Smooth muscle cell (in vitro differentiated cells): Measurements from ENCODE around the gene UBLCP1. TPM values are rescaled to one million over a fixed set of nuclear protein-coding genes. Genes with fewer than 3 reads are reported as not detected.

Experiments used
- DNase-seq: peaks from one replicate; lab custom pipeline; 2025; ENCODE audit not compliant: unreplicated experiment; lab: John Stamatoyannopoulos, UW
- H2AFZ ChIP-seq: fragments of 200-600 bp; sonication (generic); 2 replicates; pipeline ENCODE4 v1.6.0; 2016; ENCODE audit warnings: antibody characterized with exemption, low read depth, mild to moderate bottlenecking
- H3F3A ChIP-seq: fragments of 200-600 bp; sonication (generic); 2 replicates; pipeline ENCODE4 v1.6.0; 2017; ENCODE audit warnings: antibody characterized with exemption, low read depth
- H3K27ac ChIP-seq: fragments of 200-600 bp; sonication (generic); 2 replicates; pipeline ENCODE4 v1.5.1; 2016; ENCODE audit warnings: low read depth, mild to moderate bottlenecking
- H3K27me3 ChIP-seq: fragments of 200-600 bp; sonication (generic); 2 replicates; pipeline ENCODE4 v1.6.1; 2016; ENCODE audit warnings: low read depth, mild to moderate bottlenecking
- H3K36me3 ChIP-seq: fragments of 200-600 bp; sonication (generic); 2 replicates; pipeline ENCODE4 v1.5.1; 2016; ENCODE audit warnings: low read depth
- H3K4me1 ChIP-seq: fragments of 200-600 bp; sonication (generic); 2 replicates; pipeline ENCODE4 v1.5.1; 2016; ENCODE audit warnings: low read depth
- H3K4me2 ChIP-seq: fragments of 200-600 bp; sonication (generic); 2 replicates; pipeline ENCODE4 v1.6.0; 2016; ENCODE audit warnings: mild to moderate bottlenecking
- H3K4me3 ChIP-seq: fragments of 200-600 bp; sonication (generic); 2 replicates; pipeline ENCODE4 v1.5.1; 2016; ENCODE audit warnings: mild to moderate bottlenecking
- H3K79me2 ChIP-seq: fragments of 200-600 bp; sonication (generic); 2 replicates; pipeline ENCODE4 v1.6.0; 2016; ENCODE audit warnings: low read depth, mild to moderate bottlenecking
- H3K9ac ChIP-seq: fragments of 200-600 bp; sonication (generic); 2 replicates; pipeline ENCODE4 v1.6.0; 2016; ENCODE audit warnings: low read depth
- H3K9me3 ChIP-seq: fragments of 200-600 bp; sonication (generic); replicated peaks from 2 replicates; pipeline ENCODE4 v1.5.1; 2016; ENCODE audit warnings: low read depth
- H4K20me1 ChIP-seq: fragments of 200-600 bp; sonication (generic); 2 replicates; pipeline ENCODE4 v1.6.0; 2016; ENCODE audit warnings: low read depth
- CTCF ChIP-seq: fragments of 200-600 bp; sonication (generic); IDR thresholded peaks from 2 replicates; pipeline ENCODE4 v1.5.1; 2017; ENCODE audit warnings: borderline replicate concordance, mild to moderate bottlenecking, antibody characterized with exemption; ENCODE audit not compliant: insufficient read depth, poor library complexity, severe bottlenecking
- WGBS: methylation state at CpG from one replicate; pipeline ENCODE4 v1.1.7; 2016; ENCODE audit warnings: low lambda C conversion rate; 5-methylcytosine and 5-hydroxymethylcytosine counted together
- polyA plus RNA-seq: library from polyadenylated mRNA; unstranded; fragments of >200 nt; fragmentation: Nextera tagmentation; extraction: Ambion mirVana; gene quantifications from 2 replicates; pipeline ENCODE4 v1.2.1, GENCODE V29; 2016
- small RNA-seq: library from RNA; depleted of rRNA; stranded (forward); fragments of <200 nt; gene quantifications from one replicate; pipeline ENCODE3, GENCODE V24; 2014
- total RNA-seq: library from RNA; depleted of rRNA; stranded (reverse); fragments of >200 nt; gene quantifications from 2 replicates; pipeline ENCODE4 v1.2.3, GENCODE V29; 2014

The UBLCP1 gene
- total and polyA plus RNA-seq, 2 experiments from 2014 or later, result 32.9 to 44.1 TPM

- H3K4me1 ChIP-seq, result peaks cover 4% of the 10 kb centered on the region
- peaks cover 8% of the 10 kb centered on the region for H3F3A ChIP-seq
- H4K20me1 ChIP-seq, result no peaks in the 10 kb centered on the region
- H3K27ac ChIP-seq, result no peak overlapping the region
- H2AFZ ChIP-seq, result no peak overlapping the region
- no peak overlapping the region for H3K4me2 ChIP-seq
- H3K27me3 ChIP-seq, result peaks cover 1% of the 10 kb centered on the region
- WGBS, result 84% methylated on average over 1 of the region's 1 CpG
- H3K9ac ChIP-seq, result no peak overlapping the region
- H3K36me3 ChIP-seq, result no peaks in the 10 kb centered on the region
- no peaks in the 10 kb centered on the region for H3K9me3 ChIP-seq
- H3K4me3 ChIP-seq, result no peak overlapping the region
- DNase-seq, result no peak
- TF ChIP-seq CTCF, result no peak
- H3K79me2 ChIP-seq, result no peaks in the 10 kb centered on the region
Observed at GRCh38 chr5:159333545-159333925, 70.4 kb downstream of the UBLCP1 start.

Small RNAs within 50 kb of the gene (small RNA-seq; reads per million reads assigned to genes)
- gene RF00263 (not detected), gene RNU4ATAC2P (not detected)

Other genes starting within 250 kb of the UBLCP1 start
- gene EBF1, start 163.4 kb upstream of the UBLCP1 start, total RNA-seq, result 1.6 and 2.3 TPM in 2 replicates
- 1.5 and 3.3 TPM in 2 replicates for gene EBF1, start 163.4 kb upstream of the UBLCP1 start, polyA plus RNA-seq
- 74.3 and 74.8 TPM in 2 replicates for gene RNF145, start 53.7 kb upstream of the UBLCP1 start, total RNA-seq
- gene RNF145, start 53.7 kb upstream of the UBLCP1 start, polyA plus RNA-seq, result 24.3 and 25.0 TPM in 2 replicates
- not detected in 2 replicates for gene IL12B, start 67.2 kb downstream of the UBLCP1 start, total RNA-seq
- gene IL12B, start 67.2 kb downstream of the UBLCP1 start, polyA plus RNA-seq, result not detected in 2 replicates